HG02588 (cell line): ENCODE measurements around the gene IWS1.
"Not testable (repeated sequence)": the region's sequence is repeated elsewhere in the genome, so short reads cannot be mapped to it uniquely, and the experiment has no call there.

Experiments
- ATAC-seq: cut with Tn5 transposase; IDR thresholded peaks from one replicate; pipeline ENCODE4 v1.9.1; 2021; ENCODE audit warnings: mild to moderate bottlenecking, moderate library complexity; ENCODE audit not compliant: unreplicated experiment

The IWS1 gene

DNA sequence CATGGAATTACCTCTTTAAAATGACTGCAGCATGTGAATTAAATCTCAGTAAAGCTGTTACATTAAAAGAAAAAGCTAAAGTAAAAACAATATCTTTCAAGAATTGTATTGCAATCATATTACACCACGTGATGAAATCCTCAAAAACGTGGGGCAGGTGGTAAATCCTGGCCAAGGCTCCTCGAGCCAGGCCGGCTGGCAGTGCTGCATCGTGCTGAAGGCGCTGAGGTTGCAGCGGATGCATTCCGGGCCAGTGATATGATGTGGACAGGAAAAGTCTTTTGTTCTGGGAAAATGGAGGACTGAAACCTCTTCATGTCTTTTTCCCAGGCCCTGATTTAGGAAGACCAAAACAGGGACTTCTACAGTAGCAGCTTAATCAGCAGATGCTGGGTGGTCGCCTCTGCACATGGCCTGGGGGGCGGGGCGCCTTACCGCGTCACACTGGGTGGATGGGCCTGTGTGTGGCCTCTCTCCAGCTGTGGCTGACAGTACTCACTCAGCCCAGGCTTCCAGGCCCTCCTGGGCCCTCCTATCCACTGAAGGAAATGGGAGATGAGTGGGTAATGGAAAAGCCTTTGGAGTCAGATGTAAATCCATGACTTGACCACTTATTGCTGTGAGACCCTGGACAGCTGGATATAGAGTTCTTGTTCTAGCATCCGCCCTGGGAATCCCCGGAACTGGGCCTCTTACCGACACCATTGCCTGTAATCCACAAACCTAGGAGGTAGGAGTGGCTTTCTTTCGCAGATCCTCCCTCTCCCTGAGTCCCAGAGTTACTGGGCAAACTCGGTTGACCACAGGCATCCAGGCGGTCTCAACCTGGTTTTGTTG is 62.9 kb downstream of the IWS1 start:
- ATAC-seq: no peak

- no peak for ATAC-seq
These were observed 63.8 kb downstream of the IWS1 start for GRCh38 chr2:127462461-127462860.

GRCh38 chr2:127456960-127457359 is 69.3 kb downstream of the IWS1 start:
- no peak for ATAC-seq

DNA sequence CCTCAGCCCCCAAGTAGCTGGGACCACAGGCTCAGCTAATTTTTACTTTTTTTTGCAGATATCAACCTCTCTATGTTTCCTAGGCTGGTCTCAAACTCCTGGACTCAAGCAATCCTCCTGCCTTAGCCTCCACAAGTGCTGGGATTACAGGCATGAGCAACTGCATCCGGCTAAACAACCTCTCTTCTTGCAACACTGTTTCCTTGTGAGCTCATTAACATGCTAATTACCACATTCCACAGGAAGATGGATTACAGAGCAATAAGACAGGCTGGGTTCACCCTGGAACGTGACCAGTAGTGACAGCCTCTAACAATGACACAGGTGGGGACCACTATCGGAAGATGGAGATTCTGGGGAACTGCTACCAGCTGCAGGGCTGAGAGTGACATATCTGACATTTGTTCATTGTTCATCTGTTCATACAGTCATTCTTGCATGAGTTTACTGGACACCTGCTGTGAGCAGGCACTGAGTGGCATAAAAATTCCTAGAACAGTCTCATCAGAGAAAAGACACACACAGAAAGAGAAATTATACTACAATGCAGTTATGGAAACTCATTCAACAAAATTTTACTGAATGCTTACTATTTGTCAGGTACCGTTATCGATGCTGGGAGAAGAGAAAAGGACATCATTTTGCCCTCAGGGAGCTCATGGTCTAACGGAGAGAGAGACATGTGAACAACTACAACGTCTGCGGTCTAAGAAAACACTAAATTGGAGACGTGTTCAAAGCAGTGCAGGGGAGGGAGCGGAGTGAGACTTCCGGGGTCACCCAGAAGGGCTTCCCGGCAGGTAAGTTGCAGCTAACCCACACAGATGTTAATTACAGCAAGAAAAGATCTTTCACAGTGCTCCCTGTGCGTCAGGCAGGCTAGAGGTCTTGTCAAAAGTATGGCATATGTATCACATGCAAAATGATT is 70.5 kb downstream of the IWS1 start:
- ATAC-seq: no peak

DNA sequence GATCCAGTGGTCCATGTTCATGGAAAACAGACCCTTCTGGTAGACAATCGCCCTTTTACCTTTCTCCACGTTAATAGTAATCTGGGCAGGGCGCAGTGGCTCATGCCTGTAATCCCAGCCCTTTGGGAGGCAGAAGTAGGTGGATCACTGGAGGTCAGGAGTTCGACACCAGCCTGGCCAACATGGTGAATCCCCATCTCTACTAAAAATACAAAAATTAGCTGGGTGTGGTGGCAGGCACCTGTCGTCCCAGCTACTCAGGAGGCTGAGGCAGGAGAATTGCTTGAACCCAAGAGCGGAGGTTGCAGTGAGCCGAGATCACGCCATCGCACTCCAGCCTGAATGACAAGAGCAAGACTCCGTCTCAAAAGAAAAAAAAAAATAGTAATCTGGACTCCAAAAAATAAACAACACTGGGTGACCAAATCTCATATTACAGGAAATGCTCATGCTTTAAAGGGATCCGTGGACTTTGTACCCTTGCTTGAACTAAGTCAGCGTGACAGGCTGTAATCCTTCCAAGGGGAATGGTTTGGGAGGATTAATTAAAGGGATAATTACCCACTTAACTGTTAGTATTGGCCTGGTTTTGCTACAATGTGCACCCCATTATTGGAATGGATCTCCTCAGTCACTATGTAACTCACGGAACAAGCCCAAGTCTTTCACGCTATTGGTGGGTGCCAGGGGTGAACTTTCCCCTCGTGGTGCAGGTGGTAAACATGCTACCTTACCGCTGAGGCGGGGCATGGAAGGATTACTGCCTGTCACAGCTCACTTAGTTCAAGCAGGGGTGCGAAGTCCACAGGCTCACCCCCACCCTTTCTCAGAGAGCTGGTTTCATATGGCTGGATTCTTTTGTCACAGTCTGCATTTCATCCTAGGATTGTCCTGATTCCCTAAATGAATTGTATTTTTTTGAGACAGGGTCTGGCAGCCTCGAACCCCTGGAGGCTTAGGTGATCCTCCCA is 71.4 kb downstream of the IWS1 start:
- ATAC-seq: no peak

GRCh38 chr2:127453392-127454171 is 72.7 kb downstream of the IWS1 start:
- ATAC-seq: no peak

- ATAC-seq: no peak
These were observed 73.3 kb downstream of the IWS1 start for GRCh38 chr2:127453013-127453391.

- not testable (repeated sequence) for ATAC-seq
These were observed 73.9 kb downstream of the IWS1 start for GRCh38 chr2:127452423-127452822.

DNA sequence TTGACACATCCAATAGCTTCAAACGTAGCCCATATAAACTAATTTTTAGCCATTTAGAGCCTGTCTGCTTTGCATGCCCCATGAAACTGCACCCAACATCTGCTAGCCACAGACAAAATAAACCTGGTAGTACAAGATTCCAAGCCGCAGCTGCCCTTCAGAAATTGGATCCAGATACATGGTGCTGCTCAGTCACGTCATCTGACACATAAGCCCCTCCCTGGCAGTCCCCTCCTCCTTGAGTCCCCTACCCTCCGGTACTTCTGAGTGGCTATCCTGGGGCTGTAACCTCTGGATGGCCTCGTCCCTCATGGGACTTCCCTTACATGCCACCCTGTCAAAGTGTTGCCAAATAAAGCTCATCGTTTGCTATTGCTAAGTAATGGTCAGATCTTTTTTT is 74.3 kb downstream of the IWS1 start:
- no peak for ATAC-seq

GRCh38 chr2:127449898-127450297 is 76.4 kb downstream of the IWS1 start:
- no peak for ATAC-seq

DNA sequence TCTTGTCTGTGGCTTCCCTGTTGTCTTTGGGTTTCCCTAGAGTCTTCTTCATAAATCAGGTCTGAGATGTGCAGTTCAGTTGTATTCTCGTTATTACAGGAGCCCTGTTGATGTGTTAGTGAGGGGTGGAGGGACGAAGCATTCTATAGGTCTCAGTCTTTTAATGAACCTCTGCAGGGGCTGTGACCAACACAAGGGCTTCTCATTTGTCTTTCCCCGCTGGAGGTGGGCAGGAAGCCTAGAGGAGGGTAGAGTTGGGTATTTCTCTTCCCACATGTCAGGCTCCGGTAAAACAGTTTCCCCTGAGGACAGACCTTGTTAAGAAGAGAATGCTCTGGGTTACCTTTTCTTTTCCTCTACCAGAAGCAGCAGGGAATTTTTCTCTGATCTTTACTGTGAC is 76.9 kb downstream of the IWS1 start:
- no peak for ATAC-seq

- ATAC-seq: no peak
These were observed 77.8 kb downstream of the IWS1 start for GRCh38 chr2:127448526-127448925.

DNA sequence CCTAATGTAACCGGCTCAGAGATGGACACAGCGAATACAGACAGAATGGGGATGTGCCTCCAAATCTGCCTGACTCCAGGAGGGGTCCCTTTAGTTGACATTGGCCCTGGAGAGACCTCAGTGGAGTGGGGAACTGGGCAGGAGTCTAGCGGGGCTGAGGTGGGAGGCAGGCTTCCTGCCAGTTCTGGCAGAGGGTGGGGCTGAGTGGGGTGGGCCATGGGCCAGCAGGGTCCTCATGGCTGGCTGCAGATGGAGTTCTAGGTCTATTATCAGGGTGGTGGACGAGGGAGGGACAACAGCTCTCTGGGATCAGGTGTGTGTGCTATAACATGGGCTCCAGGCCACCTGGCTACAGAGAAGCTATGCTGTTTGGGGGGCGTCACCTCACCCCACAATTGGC is 86.9 kb downstream of the IWS1 start:
- ATAC-seq: no peak

GRCh38 chr2:127437781-127438726 is 88.2 kb downstream of the IWS1 start:
- no peak for ATAC-seq

GRCh38 chr2:127437056-127437455 is 89.2 kb downstream of the IWS1 start:
- ATAC-seq: no peak

GRCh38 chr2:127434515-127434914 is 91.8 kb downstream of the IWS1 start:
- ATAC-seq: no peak

DNA sequence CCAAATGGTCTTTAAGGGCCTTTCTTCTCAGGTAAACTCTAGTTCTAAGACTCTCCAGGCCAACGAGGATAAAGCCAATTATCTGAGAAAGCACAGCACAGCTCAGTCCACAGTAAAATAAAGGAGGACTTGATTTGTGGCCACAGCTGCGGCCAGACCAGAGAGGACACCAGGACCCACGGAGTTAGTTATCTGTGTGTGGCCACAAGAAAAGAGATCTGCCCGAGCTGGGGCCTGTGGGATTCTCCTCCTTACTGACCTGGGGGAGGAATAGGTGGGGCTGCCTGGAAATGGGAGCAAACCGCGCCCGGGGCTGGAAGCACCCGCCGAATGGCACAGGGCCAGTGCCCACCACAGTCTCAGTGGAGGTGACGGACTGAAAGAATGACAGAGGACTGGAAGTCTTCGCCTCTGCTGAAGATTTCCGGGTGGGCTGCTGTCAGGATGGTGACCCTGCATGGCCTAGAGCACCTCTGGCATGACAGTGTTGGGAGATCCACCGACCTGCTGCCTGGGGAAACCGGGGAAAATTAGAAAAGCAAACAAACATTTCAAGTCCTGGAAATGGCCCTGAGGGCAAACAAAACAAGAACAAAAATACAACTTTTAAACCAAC is 94.8 kb downstream of the IWS1 start:
- ATAC-seq: no peak
